Measurements from ENCODE around the gene CUL5. TPM values are rescaled to one million over a fixed set of nuclear protein-coding genes. Genes with fewer than 3 reads are reported as not detected.

Gene CUL5
- total RNA-seq, 1 experiment from 2014 or later = 37.7 TPM

DNA sequence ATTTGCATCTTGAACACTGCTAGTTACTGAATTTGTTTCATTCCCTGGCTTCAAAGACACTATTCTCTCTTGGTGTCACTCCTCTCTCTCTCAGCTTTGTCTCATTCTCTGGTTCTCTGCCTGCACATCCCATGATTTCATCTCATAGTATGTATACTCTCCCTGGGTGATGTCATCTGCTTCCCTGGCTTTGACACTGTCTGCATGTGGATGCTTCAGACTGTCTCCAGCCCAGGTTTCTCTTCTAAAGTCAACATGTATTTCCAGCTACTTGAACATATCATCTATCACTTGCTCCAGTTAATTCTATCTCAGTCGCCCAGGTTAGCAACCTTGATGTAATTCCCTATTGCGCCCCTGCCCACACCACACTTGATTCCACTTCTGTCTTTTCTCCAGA lies 103.4 kb downstream of the CUL5 start:
- no peaks in the 10 kb centered on the region for H3K36me3 Mint-ChIP-seq (ENCODE audit: insufficient read depth in 1 of 3, low read depth in 3 of 3)
- Histone ChIP-seq H2BK15ac (ENCODE audit: low read depth, low read length) (no peak overlapping the region), H3K56ac (ENCODE audit: insufficient read length, low read depth, low read length) (no peak overlapping the region), H2AK5ac (ENCODE audit: insufficient read length, low read length) (no peak overlapping the region), H3T11ph (ENCODE audit: low read length) (no peak overlapping the region), H3K23me2 (ENCODE audit: insufficient read length, low read depth, low read length, poor library complexity, severe bottlenecking) (no peaks in the 10 kb centered on the region), H3K4me1 (ENCODE audit: insufficient read depth, low read length) (no peaks in the 10 kb centered on the region), H2BK5ac (ENCODE audit: insufficient read length, low read length) (no peak overlapping the region), H3K23ac (ENCODE audit: insufficient read length, low read depth, low read length) (no peak overlapping the region), H3K14ac (ENCODE audit: insufficient read depth, low read length) (no peak overlapping the region), H4K5ac (ENCODE audit: insufficient read length, low read depth, low read length) (no peak overlapping the region), H2BK120ac (ENCODE audit: low read depth, low read length, poor library complexity, severe bottlenecking) (no peak overlapping the region), H3K4ac (ENCODE audit: low read depth, low read length) (no peak overlapping the region), H3K18ac (ENCODE audit: insufficient read length, low read depth, low read length) (no peak overlapping the region), H4K20me1 (ENCODE audit: control insufficient read depth, insufficient read depth, insufficient read length) (no peaks in the 10 kb centered on the region), H3K79me2 (ENCODE audit: insufficient read depth, low read length) (no peaks in the 10 kb centered on the region), H3K4me2 (ENCODE audit: insufficient read depth, insufficient read length, low read length) (no peak overlapping the region), H4K91ac (ENCODE audit: insufficient read length, low read depth, low read length) (no peak overlapping the region), H3K9ac (ENCODE audit: extremely low read depth, insufficient read length, low read length) (no peak overlapping the region), H4K8ac (replicated peaks; ENCODE audit: insufficient read length, low read depth, low read length) (no peak overlapping the region), H2AFZ (ENCODE audit: low read length) (no peak overlapping the region), H3K27me3 (ENCODE audit: insufficient read depth, low read length) (no peaks in the 10 kb centered on the region), H3K9me3 (ENCODE audit: control insufficient read depth, low read depth, low read length) (no peaks in the 10 kb centered on the region), H2BK12ac (ENCODE audit: insufficient read length, low read depth, low read length) (no peak overlapping the region), H3K79me1 (ENCODE audit: insufficient read depth, low read depth, low read length, poor library complexity, severe bottlenecking) (no peaks in the 10 kb centered on the region), H3K27ac (ENCODE audit: insufficient read length, low read depth, low read length) (no peak overlapping the region), H2BK20ac (ENCODE audit: low read depth, low read length, poor library complexity, severe bottlenecking) (no peak overlapping the region)
- no CpG with 5 or more reads among the region's 2 CpGs for WGBS (ENCODE audit: extremely low coverage, insufficient read length, low lambda C conversion rate)
- peaks cover 12% of the 10 kb centered on the region in 2 experiments for H3K4me1 Mint-ChIP-seq
- H3K9me3 Mint-ChIP-seq = no peaks in the 10 kb centered on the region
- DNase-seq = no peak
- H3K4me3 Mint-ChIP-seq = no peak overlapping the region
- H3K27me3 Mint-ChIP-seq (ENCODE audit: low read depth) = no peaks in the 10 kb centered on the region
- no peak overlapping the region for H3K27ac Mint-ChIP-seq
- TF ChIP-seq CTCF (conservative IDR thresholded peaks at IDR 0.05) = no peak
